Tibial nerve (tissue), 4 donors: Measurements from ENCODE around the gene TRIP11. TPM values are rescaled to one million over a fixed set of nuclear protein-coding genes. Genes with fewer than 3 reads are reported as not detected.

Source experiments
- DNase-seq, 2 donors: peaks; one replicate each; pipeline ENCODE4 v3.0.0-alpha.2; 2019; ENCODE audit warnings: low spot score in 2 of 2
- H3K27ac ChIP-seq, 4 donors: fragments of 200-600 bp; sonication (generic) in 3 of 4; one replicate each; pipeline ENCODE4 v1.5.1; 2017 to 2019; ENCODE audit warnings: mild to moderate bottlenecking in 1 of 4
- H3K27me3 ChIP-seq, 2 donors: fragments of 200-600 bp; sonication (generic) in 1 of 2; one replicate each; pipeline versions ENCODE4 v1.5.1 to v1.6.0; 2017 to 2019
- H3K36me3 ChIP-seq, 3 donors: fragments of 200-600 bp; sonication (generic); one replicate each; pipeline ENCODE4 v1.5.1; 2018 to 2019
- H3K4me1 ChIP-seq, 4 donors: fragments of 200-600 bp; sonication (generic) in 3 of 4; one replicate each; pipeline ENCODE4 v1.5.1; 2017 to 2019
- H3K4me3 ChIP-seq, 4 donors: fragments of 200-600 bp; sonication (generic) in 3 of 4; one replicate each; pipeline ENCODE4 v1.5.1; 2017 to 2019; ENCODE audit warnings: mild to moderate bottlenecking in 1 of 4, moderate library complexity in 1 of 4
- H3K9me3 ChIP-seq, 4 donors: fragments of 200-600 bp; sonication (generic) in 3 of 4; one replicate each; pipeline ENCODE4 v1.5.1; 2017 to 2019
- EP300 ChIP-seq, 2 donors: sonication (generic); formaldehyde crosslinking; IDR thresholded peaks; one replicate each; pipeline ENCODE4 v1.6.1; 2017; ENCODE audit warnings: antibody characterized with exemption in 2 of 2, mild to moderate bottlenecking in 1 of 2
- POLR2A ChIP-seq, 2 donors: fragments of 450-650 bp; IDR thresholded peaks; one replicate each; pipeline ENCODE4 v1.6.1; 2017; ENCODE audit warnings: antibody characterized with exemption in 2 of 2, mild to moderate bottlenecking in 2 of 2, moderate library complexity in 2 of 2
- WGBS, 2 donors: methylation state at CpG; one replicate each; pipeline ENCODE4 v1.1.5; 2018; 5-methylcytosine and 5-hydroxymethylcytosine counted together
- total RNA-seq, 4 donors: library from RNA; depleted of rRNA; stranded (reverse); fragments of >200 nt; gene quantifications; one replicate each; pipeline ENCODE4 v1.1.0, GENCODE V29; 2016
- TF ChIP-seq, protein P1 (sequence below), 5 experiments: fragments of 200-600 bp in 3 of 5; fragments of 450-650 bp in 2 of 5; sonication (generic) in 3 of 5; IDR thresholded peaks; one replicate each; pipeline ENCODE4 v1.5.1; 2016 to 2019; ENCODE audit warnings: antibody characterized with exemption in 5 of 5, mild to moderate bottlenecking in 3 of 5, moderate library complexity in 2 of 5

TRIP11 gene
- total RNA-seq, 4 donors from 2014 or later = 26.9 to 33.5 (median 33.3) TPM

DNA sequence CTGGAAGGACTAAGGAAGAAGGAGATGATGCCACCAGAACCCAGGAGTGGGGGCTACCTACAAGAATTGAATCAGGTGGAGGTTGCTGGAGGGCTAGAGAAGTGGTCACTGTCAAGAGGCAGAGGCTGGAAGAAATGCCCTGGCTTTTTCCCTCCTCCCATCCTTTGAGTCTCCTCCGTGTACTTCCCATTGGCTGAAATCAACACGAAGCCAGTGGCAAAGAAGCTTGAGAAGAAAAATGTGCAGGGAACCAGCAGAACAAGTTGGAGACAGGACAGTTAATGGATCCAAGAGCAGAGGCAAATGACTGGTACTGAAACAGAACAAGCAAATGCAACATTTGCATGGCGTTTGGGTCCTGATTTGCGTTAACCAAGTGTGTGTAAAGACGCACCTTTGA lies 83.2 kb downstream of the TRIP11 start:
- no peak for DNase-seq
- Histone ChIP-seq H3K27ac (no peak overlapping the region), H3K4me3 (no peak overlapping the region), H3K9me3 (no peaks in the 10 kb centered on the region), H3K36me3 (no peaks in the 10 kb centered on the region), H3K4me1 (no peaks in the 10 kb centered on the region), H3K27me3 (no peaks in the 10 kb centered on the region)
- TF ChIP-seq, protein P1, sequence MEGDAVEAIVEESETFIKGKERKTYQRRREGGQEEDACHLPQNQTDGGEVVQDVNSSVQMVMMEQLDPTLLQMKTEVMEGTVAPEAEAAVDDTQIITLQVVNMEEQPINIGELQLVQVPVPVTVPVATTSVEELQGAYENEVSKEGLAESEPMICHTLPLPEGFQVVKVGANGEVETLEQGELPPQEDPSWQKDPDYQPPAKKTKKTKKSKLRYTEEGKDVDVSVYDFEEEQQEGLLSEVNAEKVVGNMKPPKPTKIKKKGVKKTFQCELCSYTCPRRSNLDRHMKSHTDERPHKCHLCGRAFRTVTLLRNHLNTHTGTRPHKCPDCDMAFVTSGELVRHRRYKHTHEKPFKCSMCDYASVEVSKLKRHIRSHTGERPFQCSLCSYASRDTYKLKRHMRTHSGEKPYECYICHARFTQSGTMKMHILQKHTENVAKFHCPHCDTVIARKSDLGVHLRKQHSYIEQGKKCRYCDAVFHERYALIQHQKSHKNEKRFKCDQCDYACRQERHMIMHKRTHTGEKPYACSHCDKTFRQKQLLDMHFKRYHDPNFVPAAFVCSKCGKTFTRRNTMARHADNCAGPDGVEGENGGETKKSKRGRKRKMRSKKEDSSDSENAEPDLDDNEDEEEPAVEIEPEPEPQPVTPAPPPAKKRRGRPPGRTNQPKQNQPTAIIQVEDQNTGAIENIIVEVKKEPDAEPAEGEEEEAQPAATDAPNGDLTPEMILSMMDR (IDR thresholded peaks at IDR 0.05) = no peak
- TF ChIP-seq POLR2A (IDR thresholded peaks at IDR 0.05) (no peak), EP300 (IDR thresholded peaks at IDR 0.05) (no peak)
- WGBS, 2 donors = 69 to 81% methylated on average over 5 of the region's 5 CpGs

DNA sequence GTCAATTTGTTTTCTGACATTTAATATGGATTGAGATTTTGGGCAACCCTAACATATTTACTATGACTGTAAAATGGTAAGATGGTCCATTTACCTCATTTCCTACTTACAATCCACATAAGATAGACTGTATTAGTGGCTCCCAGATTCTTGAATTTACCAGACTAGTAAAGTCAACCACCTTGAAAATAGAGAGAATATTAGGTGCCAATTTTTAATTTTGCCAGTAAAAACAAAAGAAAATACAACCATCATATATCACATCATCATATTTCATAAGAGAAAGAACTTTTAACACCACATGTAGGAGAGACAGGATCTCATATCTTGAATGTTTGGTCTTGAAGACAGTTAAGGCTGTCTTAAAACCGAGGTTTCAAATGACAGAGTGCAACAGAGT lies 84.7 kb downstream of the TRIP11 start:
- WGBS, 2 donors = 68 to 77% methylated on average over 1 of the region's 1 CpG
- Histone ChIP-seq H3K27me3 (no peaks in the 10 kb centered on the region), H3K4me3 (no peak overlapping the region), H3K4me1 (no peaks in the 10 kb centered on the region), H3K9me3 (no peaks in the 10 kb centered on the region), H3K36me3 (no peaks in the 10 kb centered on the region), H3K27ac (no peak overlapping the region)
- DNase-seq = no peak
- TF ChIP-seq POLR2A (IDR thresholded peaks at IDR 0.05) (no peak), EP300 (IDR thresholded peaks at IDR 0.05) (no peak)
- TF ChIP-seq, protein P1 (IDR thresholded peaks at IDR 0.05) = no peak

DNA sequence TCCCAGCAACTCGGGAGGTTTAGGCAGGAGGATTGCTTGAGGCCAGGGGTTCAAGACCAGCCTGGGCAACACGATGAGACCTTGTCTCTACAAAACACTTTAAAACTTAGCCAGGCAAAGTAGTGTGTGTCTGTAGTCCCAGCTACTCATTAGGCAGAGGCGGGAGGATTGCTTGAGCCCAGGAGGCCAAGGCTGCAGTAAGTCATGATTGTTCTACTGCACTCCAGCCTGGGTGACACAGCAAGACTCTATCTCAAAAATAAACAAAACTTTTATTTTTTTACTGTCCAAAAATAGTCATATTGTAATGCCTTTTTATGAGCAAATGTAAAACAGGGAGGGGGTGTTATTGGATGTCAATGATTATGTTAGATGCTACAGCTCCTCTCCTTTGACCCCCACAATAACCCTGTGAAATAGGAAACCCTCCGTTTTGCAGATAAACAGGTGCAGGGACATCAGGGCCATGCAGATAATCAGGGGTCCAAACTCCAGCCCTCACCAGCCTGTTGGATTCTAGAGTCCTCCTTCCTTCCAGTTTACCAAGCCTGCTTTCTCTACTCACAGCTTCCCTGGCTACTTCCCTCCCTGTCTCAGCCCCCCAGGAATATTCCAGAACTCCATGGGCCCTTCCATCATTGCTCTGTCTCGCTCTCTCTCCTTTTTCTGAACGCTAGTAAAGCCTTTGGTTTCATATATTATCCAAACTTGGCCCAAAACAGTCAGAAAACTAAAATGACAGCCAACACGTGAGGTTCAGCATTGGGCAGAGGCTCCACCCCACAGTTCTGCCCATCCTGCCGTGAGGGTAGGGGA lies 86.5 kb downstream of the TRIP11 start:
- H3K4me1 ChIP-seq = peaks cover 0 to under 1% (median 0%) of the 10 kb centered on the region in 4 donors
- no peak overlapping the region for H3K4me3 ChIP-seq
- no peak for DNase-seq
- TF ChIP-seq EP300 (IDR thresholded peaks at IDR 0.05) (no peak), POLR2A (IDR thresholded peaks at IDR 0.05) (no peak)
- TF ChIP-seq, protein P1 (IDR thresholded peaks at IDR 0.05) = no peak
- no peaks in the 10 kb centered on the region for H3K27me3 ChIP-seq
- no peaks in the 10 kb centered on the region for H3K9me3 ChIP-seq
- WGBS, 2 donors = 70 to 74% methylated on average over 8 of the region's 8 CpGs
- no peaks in the 10 kb centered on the region for H3K36me3 ChIP-seq
- no peak overlapping the region for H3K27ac ChIP-seq

DNA sequence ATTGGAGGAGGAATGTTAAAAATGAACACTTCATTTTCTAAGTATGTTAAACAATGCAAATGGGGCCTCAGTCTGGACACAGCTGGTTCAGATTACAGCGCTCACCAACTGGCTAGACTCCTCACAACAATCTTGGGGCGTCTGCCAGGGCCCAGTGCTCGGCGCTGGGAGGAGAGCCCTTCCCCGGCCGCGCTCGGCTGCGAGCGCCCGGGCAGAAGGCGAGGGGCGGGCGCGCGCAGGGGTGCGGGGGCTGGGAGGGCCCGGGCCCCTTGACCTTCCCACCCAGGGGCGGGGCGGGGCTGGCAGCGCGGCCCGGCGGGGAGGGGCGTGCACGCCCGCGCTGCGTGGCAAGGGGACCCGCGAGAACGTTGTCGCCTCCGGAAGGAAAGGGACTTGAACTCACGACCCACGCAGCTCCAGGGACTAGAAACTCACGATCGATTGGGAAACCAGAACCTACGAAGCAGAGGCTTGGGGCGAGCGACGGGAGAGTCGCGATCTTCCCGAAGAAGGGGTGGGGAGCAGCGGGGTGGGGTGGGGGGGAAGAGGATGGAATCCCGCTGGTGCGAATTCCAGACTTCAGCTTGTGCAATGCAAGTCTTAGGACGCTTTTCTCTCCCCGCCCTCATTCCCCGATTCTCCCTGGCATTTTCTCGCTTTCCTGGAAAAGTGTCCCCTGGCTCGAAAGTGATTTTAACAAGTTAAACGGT lies 92.2 kb downstream of the TRIP11 start, which contains the start of gene FBLN5:
Gene FBLN5, minus strand, starts transcription at position 220 of the 710 bp plus-strand sequence. CDS start 465 bp downstream, outside the sequence.
- DNase-seq = peak; percentile 32 to 49
- peak within 1 kb of the TSS; percentile 67 to 91 (median 83) for H3K27ac ChIP-seq
- TF ChIP-seq, protein P1 (IDR thresholded peaks at IDR 0.05) = no peak
- peak in 1 of 2 donors; percentile 55 for TF ChIP-seq EP300 (IDR thresholded peaks at IDR 0.05)
- peak in 1 of 2 donors; percentile 23 for TF ChIP-seq POLR2A (IDR thresholded peaks at IDR 0.05)
- peak within 1 kb of the TSS; percentile 30 to 87 (median 60) for H3K4me3 ChIP-seq
- H3K27me3 ChIP-seq = peaks cover 0 to 4% of the 10 kb centered on the region in 2 donors
- 3 to 4% methylated on average over 35 to 36 of the region's 54 CpGs for WGBS, 2 donors
- no peaks in the 10 kb centered on the region for H3K36me3 ChIP-seq
- peaks cover 0 to 23% (median 0%) of the 10 kb centered on the region in 4 donors for H3K4me1 ChIP-seq
- H3K9me3 ChIP-seq = no peaks in the 10 kb centered on the region
